ENCODE measurements around the gene SMDT1. TPM values are rescaled to one million over a fixed set of nuclear protein-coding genes. Genes with fewer than 3 reads are reported as not detected.
A peak's percentile ranks its signal among the peaks of the same experiment; 100 is the strongest.

Gene SMDT1
- total RNA-seq, 4 donors from 2014 or later = 18.9 to 32.7 (median 22.1) TPM

DNA sequence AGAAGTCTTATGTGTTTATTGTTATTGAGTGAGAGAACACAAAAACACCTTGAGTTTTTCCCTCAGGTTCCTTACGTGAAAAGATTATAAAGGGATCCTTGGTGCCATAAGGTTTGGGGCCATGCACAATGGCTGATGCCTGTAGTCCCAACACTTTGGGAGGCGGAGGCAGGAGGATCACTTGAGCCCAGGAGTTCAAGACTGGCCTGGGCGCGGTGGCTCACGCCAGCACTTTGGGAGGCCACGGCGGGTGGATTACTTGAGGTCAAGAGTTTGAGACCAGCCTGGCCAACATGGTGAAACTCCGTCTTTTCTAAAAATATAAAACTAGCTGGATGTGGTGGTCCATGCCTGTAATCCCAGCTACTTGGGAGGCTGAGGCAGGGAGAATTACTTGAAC is 5.4 kb downstream of the SMDT1 start:
- no peak for TF ChIP-seq POLR2AphosphoS5 (IDR thresholded peaks at IDR 0.05)
- TF ChIP-seq EP300 (IDR thresholded peaks at IDR 0.05) = no peak
- TF ChIP-seq POLR2A (IDR thresholded peaks at IDR 0.05; ENCODE audit: low read depth) = no peak
- TF ChIP-seq, protein P1, sequence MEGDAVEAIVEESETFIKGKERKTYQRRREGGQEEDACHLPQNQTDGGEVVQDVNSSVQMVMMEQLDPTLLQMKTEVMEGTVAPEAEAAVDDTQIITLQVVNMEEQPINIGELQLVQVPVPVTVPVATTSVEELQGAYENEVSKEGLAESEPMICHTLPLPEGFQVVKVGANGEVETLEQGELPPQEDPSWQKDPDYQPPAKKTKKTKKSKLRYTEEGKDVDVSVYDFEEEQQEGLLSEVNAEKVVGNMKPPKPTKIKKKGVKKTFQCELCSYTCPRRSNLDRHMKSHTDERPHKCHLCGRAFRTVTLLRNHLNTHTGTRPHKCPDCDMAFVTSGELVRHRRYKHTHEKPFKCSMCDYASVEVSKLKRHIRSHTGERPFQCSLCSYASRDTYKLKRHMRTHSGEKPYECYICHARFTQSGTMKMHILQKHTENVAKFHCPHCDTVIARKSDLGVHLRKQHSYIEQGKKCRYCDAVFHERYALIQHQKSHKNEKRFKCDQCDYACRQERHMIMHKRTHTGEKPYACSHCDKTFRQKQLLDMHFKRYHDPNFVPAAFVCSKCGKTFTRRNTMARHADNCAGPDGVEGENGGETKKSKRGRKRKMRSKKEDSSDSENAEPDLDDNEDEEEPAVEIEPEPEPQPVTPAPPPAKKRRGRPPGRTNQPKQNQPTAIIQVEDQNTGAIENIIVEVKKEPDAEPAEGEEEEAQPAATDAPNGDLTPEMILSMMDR (IDR thresholded peaks at IDR 0.05) = no peak
- Histone ChIP-seq H3K9me3 (no peaks in the 10 kb centered on the region), H3K4me3 (no peak overlapping the region), H3K27me3 (no peaks in the 10 kb centered on the region), H3K27ac (replicated peaks in 1 of 4) (no peak overlapping the region), H3K36me3 (peaks cover 19 to 58% (median 43%) of the 10 kb centered on the region in 4 donors), H3K4me1 (peaks cover 39 to 58% (median 46%) of the 10 kb centered on the region in 4 donors)
- DNase-seq (ENCODE audit: extremely low spot score) = no peak
- 90% methylated on average over 8 of the region's 8 CpGs for WGBS
- intact Hi-C loops (cut with DNase I) = no loop called here

DNA sequence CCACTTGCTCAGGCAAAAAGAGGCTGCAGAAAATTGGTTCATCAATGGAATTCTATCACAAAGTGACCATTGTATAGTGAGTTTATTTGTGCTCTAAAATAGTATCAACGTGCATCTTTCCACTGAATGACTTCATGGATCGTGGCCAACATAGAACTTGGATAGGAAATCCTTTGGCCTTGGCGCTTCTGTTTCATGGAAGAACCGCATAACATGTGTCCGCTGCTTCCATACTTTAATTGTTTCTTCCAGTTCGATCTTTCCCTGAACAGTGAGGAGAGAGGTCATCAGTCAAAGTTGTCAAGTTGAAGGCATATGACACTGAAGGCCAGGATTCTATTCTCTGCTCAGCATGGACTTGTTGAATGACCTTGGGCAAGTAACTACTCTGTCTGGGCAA is 6.6 kb downstream of the SMDT1 start:
- no peak for DNase-seq (ENCODE audit: extremely low spot score)
- intact Hi-C loops (cut with DNase I) = no loop called here
- Histone ChIP-seq H3K4me1 (peaks cover 34 to 53% (median 40%) of the 10 kb centered on the region in 4 donors), H3K9me3 (no peaks in the 10 kb centered on the region), H3K4me3 (no peak overlapping the region), H3K27ac (replicated peaks in 1 of 4) (no peak overlapping the region), H3K36me3 (peaks cover 19 to 58% (median 43%) of the 10 kb centered on the region in 4 donors), H3K27me3 (no peaks in the 10 kb centered on the region)
- TF ChIP-seq POLR2A (IDR thresholded peaks at IDR 0.05; ENCODE audit: low read depth) (no peak), POLR2AphosphoS5 (IDR thresholded peaks at IDR 0.05) (no peak), EP300 (IDR thresholded peaks at IDR 0.05) (no peak)
- TF ChIP-seq, protein P1 (IDR thresholded peaks at IDR 0.05) = no peak
- WGBS = 65% methylated on average over 6 of the region's 6 CpGs

DNA sequence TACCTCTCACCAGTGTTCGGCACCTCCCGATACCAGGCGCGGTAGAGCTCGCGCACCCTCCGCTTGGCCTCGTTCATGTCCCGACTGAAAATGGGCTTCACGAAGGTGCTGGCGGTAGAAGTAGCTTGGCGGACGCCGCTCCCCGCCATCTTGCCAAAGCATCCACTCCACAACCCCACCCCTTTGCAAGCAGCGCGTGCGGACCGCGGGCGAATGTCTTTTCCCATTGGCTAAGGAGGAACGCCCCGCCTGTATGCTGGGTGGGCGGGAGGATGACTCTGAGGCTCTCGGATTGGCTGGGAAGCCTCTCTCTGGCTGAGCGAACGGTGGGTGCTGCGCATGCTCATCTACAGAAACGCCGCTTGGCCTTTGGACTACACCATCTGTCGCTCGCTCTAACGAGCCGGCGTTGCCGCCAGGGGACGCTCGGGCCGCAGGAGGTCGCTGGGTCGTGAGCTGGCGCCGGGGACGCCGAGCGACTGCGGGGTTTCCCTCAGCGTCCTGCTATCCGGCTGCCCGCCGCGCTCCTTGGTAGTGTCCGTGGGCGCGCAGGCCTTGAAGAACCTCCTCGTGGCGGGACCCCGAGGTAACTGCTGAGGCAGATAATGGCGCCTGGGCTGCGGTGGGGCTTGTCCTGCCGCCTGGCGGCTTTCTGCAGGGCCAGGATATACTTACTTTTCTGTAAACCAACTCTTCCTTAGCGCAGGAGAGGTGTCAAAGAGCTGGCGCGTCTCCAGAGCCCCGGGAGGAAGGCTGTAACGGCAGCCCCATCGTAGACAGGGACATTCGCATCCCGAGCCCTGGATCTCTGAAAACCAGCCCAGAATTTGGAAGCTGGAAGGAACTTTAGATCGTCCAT is 11.3 kb downstream of the SMDT1 start, which contains the start of gene NDUFA6:
Gene NDUFA6, minus strand, starts transcription at position 177 of the 859 bp plus-strand sequence. Its CDS starts 28 bp downstream, at position 149.
- Histone ChIP-seq H3K4me3 (peak within 1 kb of the TSS; percentile 80 to 99 (median 89)), H3K9me3 (no peaks in the 10 kb centered on the region), H3K36me3 (peaks cover 8 to 16% (median 11%) of the 10 kb centered on the region in 4 donors), H3K27me3 (no peaks in the 10 kb centered on the region), H3K27ac (replicated peaks in 1 of 4) (peak within 1 kb of the TSS; percentile 96 to 99 (median 98)), H3K4me1 (peaks cover 20 to 53% (median 36%) of the 10 kb centered on the region in 4 donors)
- DNase-seq (ENCODE audit: extremely low spot score) = peak; percentile 100
- no peak for TF ChIP-seq EP300 (IDR thresholded peaks at IDR 0.05)
- TF ChIP-seq POLR2A (IDR thresholded peaks at IDR 0.05; ENCODE audit: low read depth) = peak; percentile 59
- TF ChIP-seq POLR2AphosphoS5 (IDR thresholded peaks at IDR 0.05) = peak; percentile 98 to 99
- TF ChIP-seq, protein P1 (IDR thresholded peaks at IDR 0.05) = peak; percentile 90 to 94 (median 90)
- 0% methylated on average over 1 of the region's 71 CpGs for WGBS
- intact Hi-C loops (cut with DNase I) = loop anchor here (2.0 kb wide), 1 partner anchor 346 kb away; no protein-coding TSS in a partner anchor

DNA sequence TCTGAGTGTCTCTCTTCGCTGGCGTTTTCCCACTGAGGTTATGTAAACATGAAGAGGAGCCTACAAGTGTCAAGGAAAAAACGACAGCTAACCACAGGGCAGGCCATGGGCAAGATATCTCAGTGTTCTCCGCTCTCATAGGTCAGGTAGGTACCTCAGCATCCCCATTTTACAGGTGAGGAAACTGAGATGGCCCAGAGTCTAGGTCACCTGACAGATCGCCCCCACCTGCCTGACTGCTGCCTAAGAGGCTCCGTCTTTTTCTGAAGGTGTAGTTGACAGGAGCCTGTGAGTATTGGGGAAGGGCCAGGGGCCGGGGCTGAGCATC is 11.9 kb downstream of the SMDT1 start:
- H3K36me3 ChIP-seq = peaks cover 2 to 10% (median 5%) of the 10 kb centered on the region in 4 donors
- intact Hi-C loops (cut with DNase I) = loop anchor here (2.0 kb wide), 1 partner anchor 345 kb away; no protein-coding TSS in a partner anchor
- peaks cover 14 to 47% (median 33%) of the 10 kb centered on the region in 4 donors for H3K4me1 ChIP-seq
- no peak for TF ChIP-seq EP300 (IDR thresholded peaks at IDR 0.05)
- TF ChIP-seq, protein P1 (IDR thresholded peaks at IDR 0.05) = no peak
- no peaks in the 10 kb centered on the region for H3K27me3 ChIP-seq
- no peaks in the 10 kb centered on the region for H3K9me3 ChIP-seq
- H3K4me3 ChIP-seq = peak overlapping the region; percentile 80 to 99 (median 89)
- DNase-seq (ENCODE audit: extremely low spot score) = no peak
- WGBS = 24% methylated on average over 7 of the region's 7 CpGs
- peak overlapping the region; percentile 96 to 99 (median 98) for H3K27ac ChIP-seq (replicated peaks in 1 of 4)
